HUES64 (cell line): ENCODE measurements around the gene MARCHF2.

ENCODE experiments used
- H3K27ac ChIP-seq: 2 replicates; pipeline ENCODE4 v1.7.0; 2013; ENCODE audit warnings: low read depth, low read length, inconsistent platforms
- H3K27me3 ChIP-seq: 2 replicates; pipeline ENCODE4 v1.6.1; 2013; ENCODE audit warnings: mild to moderate bottlenecking, low read length; ENCODE audit not compliant: insufficient read depth
- H3K36me3 ChIP-seq: 2 replicates; pipeline ENCODE4 v1.6.1; 2013; ENCODE audit warnings: mild to moderate bottlenecking, low read length; ENCODE audit not compliant: insufficient read depth
- H3K4me1 ChIP-seq: 2 replicates; pipeline ENCODE4 v1.6.1; 2013; ENCODE audit warnings: mild to moderate bottlenecking, low read length, moderate library complexity; ENCODE audit not compliant: insufficient read depth
- H3K4me3 ChIP-seq: 2 replicates; pipeline ENCODE4 v1.5.1; 2013; ENCODE audit warnings: mild to moderate bottlenecking, low read length, moderate library complexity
- H3K9ac ChIP-seq: 2 replicates; pipeline ENCODE4 v1.6.1; 2013; ENCODE audit warnings: mild to moderate bottlenecking, low read depth, low read length
- H3K9me3 ChIP-seq: 2 replicates; pipeline ENCODE4 v1.6.1; 2013; ENCODE audit warnings: low read depth, low read length; ENCODE audit not compliant: insufficient read depth
- WGBS: fragments of 150-250, 120-280 bp; methylation state at CpG from one replicate; pipeline ENCODE4 v1.1.7; 2013; ENCODE audit warnings: missing lambda C conversion rate; 5-methylcytosine and 5-hydroxymethylcytosine counted together

The MARCHF2 gene

GRCh38 chr19:8444677-8445487 is 31.8 kb downstream of the MARCHF2 start, which contains the start of gene HNRNPM:
Gene HNRNPM (plus strand): TSS chr19:8444975. CDS start chr19:8444999, 24 bp downstream.
- Histone ChIP-seq H3K4me3 (peak within 1 kb of the TSS; percentile 89), H3K27ac (peak within 1 kb of the TSS; percentile 95), H3K36me3 (peaks cover 22% of the 10 kb centered on the region), H3K4me1 (peaks cover 40% of the 10 kb centered on the region), H3K27me3 (no peaks in the 10 kb centered on the region), H3K9ac (peak within 1 kb of the TSS; percentile 99), H3K9me3 (no peaks in the 10 kb centered on the region)
- under 1% methylated on average over 93 of the region's 93 CpGs for WGBS

- H3K4me1 ChIP-seq, result peaks cover 45% of the 10 kb centered on the region
- peak overlapping the region; percentile 99 for H3K9ac ChIP-seq
- H3K27ac ChIP-seq, result peak overlapping the region; percentile 95
- H3K36me3 ChIP-seq, result peaks cover 22% of the 10 kb centered on the region
- H3K27me3 ChIP-seq, result no peaks in the 10 kb centered on the region
- no peaks in the 10 kb centered on the region for H3K9me3 ChIP-seq
- under 1% methylated on average over 44 of the region's 45 CpGs for WGBS
- H3K4me3 ChIP-seq, result peak overlapping the region; percentile 89
These were observed 32.4 kb downstream of the MARCHF2 start for GRCh38 chr19:8445488-8446001.

- peaks cover 22% of the 10 kb centered on the region for H3K36me3 ChIP-seq
These were observed 33.1 kb downstream of the MARCHF2 start for GRCh38 chr19:8446061-8446709.

GRCh38 chr19:8449830-8450229 is 36.7 kb downstream of the MARCHF2 start:
- H3K36me3 ChIP-seq, result peaks cover 47% of the 10 kb centered on the region
- H3K4me1 ChIP-seq, result peaks cover 56% of the 10 kb centered on the region
- 0 out of 2 replicates have a peak overlapping the region, but pooled peaks have one; percentile 4 for H3K4me3 ChIP-seq
- H3K9ac ChIP-seq, result no peak overlapping the region
- no peaks in the 10 kb centered on the region for H3K27me3 ChIP-seq
- 0 out of 2 replicates have a peak overlapping the region, but pooled peaks have one; percentile 9 for H3K27ac ChIP-seq
- H3K9me3 ChIP-seq, result no peaks in the 10 kb centered on the region
- 80% methylated on average over 7 of the region's 8 CpGs for WGBS

More at GRCh38 chr19:8446061-8446709, 33.1 kb downstream of the MARCHF2 start:
- no peaks in the 10 kb centered on the region for H3K27me3 ChIP-seq
- peak overlapping the region; percentile 89 for H3K4me3 ChIP-seq
- peak overlapping the region; percentile 99 for H3K9ac ChIP-seq
- 24% methylated on average over 15 of the region's 16 CpGs for WGBS
- H3K4me1 ChIP-seq, result peaks cover 44% of the 10 kb centered on the region
- H3K9me3 ChIP-seq, result no peaks in the 10 kb centered on the region
- H3K27ac ChIP-seq, result peak overlapping the region; percentile 95

GRCh38 chr19:8451377-8451776 is 38.3 kb downstream of the MARCHF2 start:
- Histone ChIP-seq H3K9me3 (no peaks in the 10 kb centered on the region), H3K27ac (no peak overlapping the region), H3K36me3 (peaks cover 57% of the 10 kb centered on the region), H3K4me3 (no peak overlapping the region), H3K9ac (no peak overlapping the region), H3K27me3 (no peaks in the 10 kb centered on the region), H3K4me1 (peaks cover 64% of the 10 kb centered on the region)
- 72% methylated on average over 6 of the region's 6 CpGs for WGBS

- Histone ChIP-seq H3K4me1 (peaks cover 64% of the 10 kb centered on the region), H3K27ac (no peak overlapping the region), H3K4me3 (no peak overlapping the region), H3K36me3 (peaks cover 57% of the 10 kb centered on the region), H3K9ac (no peak overlapping the region), H3K9me3 (no peaks in the 10 kb centered on the region), H3K27me3 (no peaks in the 10 kb centered on the region)
- 82% methylated on average over 3 of the region's 3 CpGs for WGBS
These were observed 38.8 kb downstream of the MARCHF2 start for GRCh38 chr19:8451885-8452284.

GRCh38 chr19:8452446-8453123 is 39.5 kb downstream of the MARCHF2 start:
- Histone ChIP-seq H3K9ac (no peak overlapping the region), H3K27ac (no peak overlapping the region), H3K9me3 (no peaks in the 10 kb centered on the region), H3K4me1 (peaks cover 65% of the 10 kb centered on the region), H3K36me3 (peaks cover 57% of the 10 kb centered on the region), H3K27me3 (no peaks in the 10 kb centered on the region), H3K4me3 (no peak overlapping the region)
- WGBS, result 90% methylated on average over 4 of the region's 4 CpGs

- WGBS, result 89% methylated on average over 6 of the region's 6 CpGs
These were observed 40.5 kb downstream of the MARCHF2 start for GRCh38 chr19:8453616-8454015.

GRCh38 chr19:8454218-8454617 is 41.1 kb downstream of the MARCHF2 start:
- no peaks in the 10 kb centered on the region for H3K27me3 ChIP-seq
- no peaks in the 10 kb centered on the region for H3K9me3 ChIP-seq
- peaks cover 69% of the 10 kb centered on the region for H3K36me3 ChIP-seq
- H3K4me1 ChIP-seq, result peaks cover 65% of the 10 kb centered on the region
- H3K4me3 ChIP-seq, result no peak overlapping the region
- WGBS, result 92% methylated on average over 1 of the region's 1 CpG
- H3K9ac ChIP-seq, result no peak overlapping the region
- H3K27ac ChIP-seq, result no peak overlapping the region

More at GRCh38 chr19:8453616-8454015, 40.5 kb downstream of the MARCHF2 start:
- Histone ChIP-seq H3K9ac (no peak overlapping the region), H3K36me3 (peaks cover 63% of the 10 kb centered on the region), H3K4me1 (peaks cover 65% of the 10 kb centered on the region), H3K27ac (no peak overlapping the region), H3K27me3 (no peaks in the 10 kb centered on the region), H3K9me3 (no peaks in the 10 kb centered on the region), H3K4me3 (no peak overlapping the region)

GRCh38 chr19:8455018-8455417 is 41.9 kb downstream of the MARCHF2 start:
- H3K27ac ChIP-seq, result no peak overlapping the region
- H3K27me3 ChIP-seq, result no peaks in the 10 kb centered on the region
- H3K4me3 ChIP-seq, result no peak overlapping the region
- H3K36me3 ChIP-seq, result peaks cover 77% of the 10 kb centered on the region
- no peaks in the 10 kb centered on the region for H3K9me3 ChIP-seq
- WGBS, result 80% methylated on average over 2 of the region's 5 CpGs
- no peak overlapping the region for H3K9ac ChIP-seq
- H3K4me1 ChIP-seq, result peaks cover 67% of the 10 kb centered on the region
